Ishikawa (cell line): Measurements from ENCODE around the gene KCNA2.

Experiments
- CEBPB ChIP-seq: IDR thresholded peaks from 2 replicates; pipeline ENCODE4 v1.6.1; 2012
- CREB1 ChIP-seq: IDR thresholded peaks from 2 replicates; pipeline ENCODE4 v1.6.1; 2012; ENCODE audit warnings: low read depth
- EGR1 ChIP-seq: IDR thresholded peaks from 2 replicates; pipeline ENCODE4 v1.6.1; 2012
- EP300 ChIP-seq: IDR thresholded peaks from 2 replicates; pipeline ENCODE4 v1.6.1; 2012; ENCODE audit warnings: borderline replicate concordance
- FOXM1 ChIP-seq: IDR thresholded peaks from 2 replicates; pipeline ENCODE4 v1.6.1; 2012; ENCODE audit warnings: low read depth, borderline replicate concordance
- MAX ChIP-seq: IDR thresholded peaks from 2 replicates; pipeline ENCODE4 v1.6.1; 2012
- NFIC ChIP-seq: IDR thresholded peaks from 2 replicates; pipeline ENCODE4 v1.6.1; 2012
- RAD21 ChIP-seq: IDR thresholded peaks from 2 replicates; pipeline ENCODE4 v1.6.1; 2012; ENCODE audit warnings: low read depth
- REST ChIP-seq: IDR thresholded peaks from 2 replicates; pipeline ENCODE4 v1.6.1; 2012; ENCODE audit warnings: low read depth, mild to moderate bottlenecking
- TAF1 ChIP-seq: IDR thresholded peaks from 2 replicates; pipeline ENCODE4 v1.6.1; 2012; ENCODE audit warnings: low read depth, mild to moderate bottlenecking
- TCF12 ChIP-seq: IDR thresholded peaks from 2 replicates; pipeline ENCODE4 v1.6.1; 2012; ENCODE audit warnings: low read depth
- TEAD4 ChIP-seq: IDR thresholded peaks from 2 replicates; pipeline ENCODE4 v1.6.1; 2012
- USF1 ChIP-seq: IDR thresholded peaks from 2 replicates; pipeline ENCODE4 v1.6.1; 2012
- YY1 ChIP-seq: IDR thresholded peaks from 2 replicates; pipeline ENCODE4 v1.6.1; 2012; ENCODE audit warnings: low read depth
- ZBTB7A ChIP-seq: IDR thresholded peaks from 2 replicates; pipeline ENCODE4 v1.6.1; 2012; ENCODE audit warnings: low read depth

Gene KCNA2

GRCh38 chr1:110555807-110556470 lies 50.2 kb downstream of the KCNA2 start:
- no peak for TF ChIP-seq TCF12
- TF ChIP-seq YY1 = no peak
- TF ChIP-seq RAD21 = no peak
- no peak for TF ChIP-seq USF1
- TF ChIP-seq EP300 = no peak
- TF ChIP-seq FOXM1 = no peak
- TF ChIP-seq CEBPB = no peak
- TF ChIP-seq TEAD4 = no peak
- TF ChIP-seq CREB1 = no peak
- TF ChIP-seq TAF1 = no peak
- TF ChIP-seq NFIC = no peak
- TF ChIP-seq MAX = no peak
- no peak for TF ChIP-seq REST
- no peak for TF ChIP-seq EGR1

- TF ChIP-seq EGR1 (peak; percentile 85), RAD21 (peak; percentile 11; the same call in 1 of the 2 replicates), ZBTB7A (0 out of 2 replicates have a peak, but pooled peaks have one; percentile 58), MAX (no peak), YY1 (no peak)
Measured at GRCh38 chr1:110554871-110555801, 51.0 kb downstream of the KCNA2 start.

GRCh38 chr1:110551278-110551809 lies 54.8 kb downstream of the KCNA2 start:
- TF ChIP-seq MAX = no peak
- no peak for TF ChIP-seq EGR1
- no peak for TF ChIP-seq RAD21
- TF ChIP-seq YY1 = no peak
- no peak for TF ChIP-seq TCF12
- TF ChIP-seq TEAD4 = no peak
- no peak for TF ChIP-seq CEBPB

GRCh38 chr1:110549831-110550230 lies 56.3 kb downstream of the KCNA2 start:
- TF ChIP-seq USF1 = no peak
- TF ChIP-seq RAD21 = no peak
- TF ChIP-seq EGR1 = no peak
- no peak for TF ChIP-seq TEAD4
- no peak for TF ChIP-seq TAF1
- TF ChIP-seq CREB1 = no peak
- no peak for TF ChIP-seq FOXM1
- TF ChIP-seq TCF12 = no peak
- no peak for TF ChIP-seq MAX
- TF ChIP-seq EP300 = no peak
- no peak for TF ChIP-seq NFIC

GRCh38 chr1:110548381-110548780 lies 57.8 kb downstream of the KCNA2 start:
- TF ChIP-seq RAD21 (peak; percentile 25; the same call in 1 of the 2 replicates), EP300 (no peak)

GRCh38 chr1:110547017-110547416 lies 59.1 kb downstream of the KCNA2 start:
- TF ChIP-seq USF1 = no peak

- TF ChIP-seq EP300 (no peak), FOXM1 (no peak), EGR1 (no peak), RAD21 (no peak), ZBTB7A (no peak), REST (no peak)
Measured at GRCh38 chr1:110545492-110545891, 60.7 kb downstream of the KCNA2 start.
